Measurements from ENCODE around the gene PTK6. TPM values are rescaled to one million over a fixed set of nuclear protein-coding genes. Genes with fewer than 3 reads are reported as not detected.

The PTK6 gene
- total and polyA plus RNA-seq, 2 donors (not counting 1 experiment from before 2014, with no cell fraction given) = 0.17 TPM; not detected in 1

DNA sequence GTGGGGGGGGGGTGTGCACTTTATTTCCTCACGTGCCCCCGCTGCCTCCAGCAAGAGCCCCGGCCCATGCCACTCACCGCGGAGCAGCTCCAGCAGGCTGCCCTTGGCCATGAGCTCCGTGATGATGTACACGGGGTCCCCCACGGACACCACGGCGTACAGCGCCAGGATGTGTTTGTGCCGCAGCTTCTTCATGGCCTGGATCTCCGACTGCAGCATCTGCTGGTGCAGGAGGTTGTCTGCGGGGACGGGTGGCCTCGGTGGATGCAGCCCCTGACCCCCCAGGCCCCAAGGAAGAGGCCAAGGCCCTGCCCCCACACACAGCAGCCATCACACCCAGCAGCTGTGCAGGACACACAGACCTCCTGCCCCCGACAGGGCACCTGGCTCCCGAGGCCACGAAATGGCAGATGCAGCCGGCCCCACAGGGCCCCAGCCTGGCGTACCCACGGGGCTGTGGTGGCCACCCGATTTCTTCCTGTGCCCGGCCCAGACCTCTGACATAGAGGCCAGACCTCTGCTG lies 4.7 kb downstream of the PTK6 start:
- Histone ChIP-seq H3K9ac (ENCODE audit: insufficient read depth, low read length) (no peak overlapping the region), H3K79me2 (ENCODE audit: control insufficient read depth, insufficient read depth, low read length) (no peaks in the 10 kb centered on the region), H4K20me1 (ENCODE audit: control insufficient read depth, extremely low read depth, insufficient read depth, low read length) (no peaks in the 10 kb centered on the region), H3K4me2 (ENCODE audit: extremely low read depth, insufficient read depth, low read length) (no peak overlapping the region), H3K9me3 (ENCODE audit: control insufficient read depth, insufficient read depth, low read depth, low read length) (no peaks in the 10 kb centered on the region), H2AFZ (ENCODE audit: low read length) (no peak overlapping the region), H3K4me3 (replicated peaks in 1 of 4; ENCODE audit: control extremely low read depth in 1 of 4, insufficient read depth in 1 of 4, low read depth in 3 of 4, low read length in 4 of 4) (no peak overlapping the region), H3K36me3 (ENCODE audit: control insufficient read depth, insufficient read depth, low read length) (no peaks in the 10 kb centered on the region), H3K27me3 (ENCODE audit: control insufficient read depth, insufficient read depth, low read length) (peaks cover 7% of the 10 kb centered on the region), H3K27ac (ENCODE audit: insufficient read depth, low read length) (no peak overlapping the region), H3K4me1 (ENCODE audit: control insufficient read depth, extremely low read depth, insufficient read depth, low read length) (peaks cover 5% of the 10 kb centered on the region)
- no peak for DNase-seq (ENCODE audit: low read depth in 2 of 2)
- TF ChIP-seq, protein P1, sequence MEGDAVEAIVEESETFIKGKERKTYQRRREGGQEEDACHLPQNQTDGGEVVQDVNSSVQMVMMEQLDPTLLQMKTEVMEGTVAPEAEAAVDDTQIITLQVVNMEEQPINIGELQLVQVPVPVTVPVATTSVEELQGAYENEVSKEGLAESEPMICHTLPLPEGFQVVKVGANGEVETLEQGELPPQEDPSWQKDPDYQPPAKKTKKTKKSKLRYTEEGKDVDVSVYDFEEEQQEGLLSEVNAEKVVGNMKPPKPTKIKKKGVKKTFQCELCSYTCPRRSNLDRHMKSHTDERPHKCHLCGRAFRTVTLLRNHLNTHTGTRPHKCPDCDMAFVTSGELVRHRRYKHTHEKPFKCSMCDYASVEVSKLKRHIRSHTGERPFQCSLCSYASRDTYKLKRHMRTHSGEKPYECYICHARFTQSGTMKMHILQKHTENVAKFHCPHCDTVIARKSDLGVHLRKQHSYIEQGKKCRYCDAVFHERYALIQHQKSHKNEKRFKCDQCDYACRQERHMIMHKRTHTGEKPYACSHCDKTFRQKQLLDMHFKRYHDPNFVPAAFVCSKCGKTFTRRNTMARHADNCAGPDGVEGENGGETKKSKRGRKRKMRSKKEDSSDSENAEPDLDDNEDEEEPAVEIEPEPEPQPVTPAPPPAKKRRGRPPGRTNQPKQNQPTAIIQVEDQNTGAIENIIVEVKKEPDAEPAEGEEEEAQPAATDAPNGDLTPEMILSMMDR (conservative IDR thresholded peaks at IDR 0.05 in 1 of 2, IDR thresholded peaks at IDR 0.05 in 1 of 2; ENCODE audit: low read depth in 1 of 2, low read length in 2 of 2) = no peak
- no peak for TF ChIP-seq EZH2 (IDR thresholded peaks at IDR 0.05; ENCODE audit: low read length, missing control alignments)

DNA sequence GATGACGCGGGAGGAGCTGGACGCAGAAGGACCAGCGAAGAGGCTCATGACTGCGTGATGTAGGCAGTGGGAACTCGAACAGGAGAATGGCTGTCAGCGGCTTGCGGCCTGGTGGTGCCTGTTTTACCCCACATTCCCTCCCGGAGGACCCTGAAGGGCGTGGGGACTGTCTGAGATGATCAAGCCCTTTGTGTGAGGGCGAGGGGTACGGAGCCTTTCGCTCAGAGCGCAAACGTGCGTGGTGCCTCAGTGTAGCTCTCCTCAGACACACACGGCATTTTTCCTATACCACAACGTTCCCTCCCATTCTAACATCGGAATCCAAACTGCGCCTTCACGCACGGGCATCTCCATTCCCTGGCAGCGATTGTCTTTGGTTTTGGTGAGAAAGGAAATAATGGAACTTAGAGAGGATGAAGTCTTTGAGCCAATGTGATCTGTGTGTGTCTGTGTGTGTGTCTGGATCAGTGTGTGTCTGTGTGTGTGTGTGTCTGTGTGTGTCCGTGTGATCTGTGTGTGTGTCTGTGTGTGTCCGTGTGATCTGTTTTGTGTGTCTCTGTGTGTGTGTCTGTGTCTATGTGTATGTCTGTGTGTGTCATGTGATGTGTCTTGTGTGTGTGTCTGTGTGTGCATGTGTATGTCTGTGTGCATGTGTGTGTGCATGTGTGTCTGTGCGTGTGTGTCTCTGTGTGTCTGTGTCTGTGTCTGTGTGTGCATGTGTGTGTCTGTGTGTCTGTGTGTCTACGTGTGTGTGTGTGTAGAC lies 5.3 kb downstream of the PTK6 start:
- no peaks in the 10 kb centered on the region for H3K36me3 ChIP-seq (ENCODE audit: control insufficient read depth, insufficient read depth, low read length)
- H3K27me3 ChIP-seq (ENCODE audit: control insufficient read depth, insufficient read depth, low read length) = peaks cover 7% of the 10 kb centered on the region
- no peak overlapping the region for H3K4me3 ChIP-seq (replicated peaks in 1 of 4; ENCODE audit: control extremely low read depth in 1 of 4, insufficient read depth in 1 of 4, low read depth in 3 of 4, low read length in 4 of 4)
- DNase-seq (ENCODE audit: low read depth in 2 of 2) = no peak
- no peaks in the 10 kb centered on the region for H4K20me1 ChIP-seq (ENCODE audit: control insufficient read depth, extremely low read depth, insufficient read depth, low read length)
- no peak overlapping the region for H3K4me2 ChIP-seq (ENCODE audit: extremely low read depth, insufficient read depth, low read length)
- peaks cover 5% of the 10 kb centered on the region for H3K4me1 ChIP-seq (ENCODE audit: control insufficient read depth, extremely low read depth, insufficient read depth, low read length)
- H3K9ac ChIP-seq (ENCODE audit: insufficient read depth, low read length) = no peak overlapping the region
- TF ChIP-seq EZH2 (IDR thresholded peaks at IDR 0.05; ENCODE audit: low read length, missing control alignments) = no peak
- TF ChIP-seq, protein P1 (conservative IDR thresholded peaks at IDR 0.05 in 1 of 2, IDR thresholded peaks at IDR 0.05 in 1 of 2; ENCODE audit: low read depth in 1 of 2, low read length in 2 of 2) = no peak
- no peaks in the 10 kb centered on the region for H3K9me3 ChIP-seq (ENCODE audit: control insufficient read depth, insufficient read depth, low read depth, low read length)
- no peak overlapping the region for H3K27ac ChIP-seq (ENCODE audit: insufficient read depth, low read length)
- no peaks in the 10 kb centered on the region for H3K79me2 ChIP-seq (ENCODE audit: control insufficient read depth, insufficient read depth, low read length)
- no peak overlapping the region for H2AFZ ChIP-seq (ENCODE audit: low read length)

DNA sequence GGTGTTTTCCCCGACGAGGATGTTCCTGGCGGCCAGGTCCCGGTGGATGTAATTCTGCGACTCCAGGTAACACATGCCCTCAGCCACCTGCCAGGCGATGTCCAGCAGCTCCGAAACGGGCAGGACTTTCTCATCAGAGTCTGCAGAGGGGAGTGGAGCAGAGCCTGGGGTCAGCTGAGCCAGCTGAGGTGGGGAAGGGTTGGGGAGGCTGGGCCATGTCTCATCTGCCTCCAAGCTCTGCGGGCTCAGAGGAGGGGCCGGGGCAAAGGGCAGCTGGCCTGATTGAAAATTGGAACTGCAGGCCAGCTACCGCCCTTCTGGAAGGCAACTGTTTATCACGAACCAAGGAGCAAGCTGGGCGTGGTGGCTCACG lies 6.4 kb downstream of the PTK6 start:
- H2AFZ ChIP-seq (ENCODE audit: low read length) = no peak overlapping the region

More for the DNA sequence above, 6.4 kb downstream of the PTK6 start:
- Histone ChIP-seq H3K36me3 (ENCODE audit: control insufficient read depth, insufficient read depth, low read length) (no peaks in the 10 kb centered on the region), H3K9me3 (ENCODE audit: control insufficient read depth, insufficient read depth, low read depth, low read length) (no peaks in the 10 kb centered on the region), H3K4me1 (ENCODE audit: control insufficient read depth, extremely low read depth, insufficient read depth, low read length) (no peaks in the 10 kb centered on the region), H3K27ac (ENCODE audit: insufficient read depth, low read length) (no peak overlapping the region), H3K79me2 (ENCODE audit: control insufficient read depth, insufficient read depth, low read length) (no peaks in the 10 kb centered on the region), H3K27me3 (ENCODE audit: control insufficient read depth, insufficient read depth, low read length) (peaks cover 7% of the 10 kb centered on the region), H3K4me3 (replicated peaks in 1 of 4; ENCODE audit: control extremely low read depth in 1 of 4, insufficient read depth in 1 of 4, low read depth in 3 of 4, low read length in 4 of 4) (no peak overlapping the region), H3K9ac (ENCODE audit: insufficient read depth, low read length) (no peak overlapping the region), H3K4me2 (ENCODE audit: extremely low read depth, insufficient read depth, low read length) (no peak overlapping the region), H4K20me1 (ENCODE audit: control insufficient read depth, extremely low read depth, insufficient read depth, low read length) (no peaks in the 10 kb centered on the region)
- no peak for DNase-seq (ENCODE audit: low read depth in 2 of 2)
- no peak for TF ChIP-seq EZH2 (IDR thresholded peaks at IDR 0.05; ENCODE audit: low read length, missing control alignments)
- TF ChIP-seq, protein P1 (conservative IDR thresholded peaks at IDR 0.05 in 1 of 2, IDR thresholded peaks at IDR 0.05 in 1 of 2; ENCODE audit: low read depth in 1 of 2, low read length in 2 of 2) = no peak

Data from fibroblast of lung (primary cell).